Activated T-cell treated with anti-CD3 and anti-CD28 coated beads, Interleukin-2, amount 50 U/mL, for 48 hours (primary cell): ENCODE results near the gene TMPRSS9.

Experiments
- DNase-seq, 2 experiments: peaks; one replicate each; pipeline ENCODE4 v3.0.0-alpha.2; 2020

The TMPRSS9 gene

GRCh38 chr19:2329501-2329916 is 30.6 kb upstream of the TMPRSS9 start:
- no peak for DNase-seq

- no peak for DNase-seq
Measured at GRCh38 chr19:2330255-2330631, 29.8 kb upstream of the TMPRSS9 start.

- no peak for DNase-seq
Measured at GRCh38 chr19:2330632-2331284, 29.3 kb upstream of the TMPRSS9 start.

GRCh38 chr19:2331601-2332246 is 28.3 kb upstream of the TMPRSS9 start:
- no peak for DNase-seq

GRCh38 chr19:2332341-2333026 is 27.6 kb upstream of the TMPRSS9 start:
- no peak for DNase-seq

- DNase-seq: no peak
Measured at GRCh38 chr19:2333027-2333806, 26.8 kb upstream of the TMPRSS9 start.

- DNase-seq: no peak
Measured at GRCh38 chr19:2333807-2334211, 26.3 kb upstream of the TMPRSS9 start.

GRCh38 chr19:2334426-2334825 is 25.6 kb upstream of the TMPRSS9 start:
- no peak for DNase-seq

- DNase-seq: no peak
Measured at GRCh38 chr19:2334986-2335846, 24.8 kb upstream of the TMPRSS9 start.

GRCh38 chr19:2335848-2336247 is 24.2 kb upstream of the TMPRSS9 start:
- no peak for DNase-seq

GRCh38 chr19:2336528-2337328 is 23.3 kb upstream of the TMPRSS9 start:
- no peak for DNase-seq

- no peak for DNase-seq
Measured at GRCh38 chr19:2337329-2337707, 22.7 kb upstream of the TMPRSS9 start.

- no peak for DNase-seq
Measured at GRCh38 chr19:2338055-2338615, 21.9 kb upstream of the TMPRSS9 start.

GRCh38 chr19:2338751-2339643 is 21.1 kb upstream of the TMPRSS9 start:
- no peak for DNase-seq

- no peak for DNase-seq
Measured at GRCh38 chr19:2339644-2340310, 20.3 kb upstream of the TMPRSS9 start.

GRCh38 chr19:2340496-2341243 is 19.4 kb upstream of the TMPRSS9 start:
- no peak for DNase-seq

- DNase-seq: no peak
Measured at GRCh38 chr19:2341244-2341751, 18.8 kb upstream of the TMPRSS9 start.

GRCh38 chr19:2341982-2342381 is 18.1 kb upstream of the TMPRSS9 start:
- no peak for DNase-seq
